Measurements from ENCODE around the gene HEATR5A.
"Not testable (repeated sequence)": the region's sequence is repeated elsewhere in the genome, so short reads cannot be mapped to it uniquely, and the experiment has no call there.

The HEATR5A gene

DNA sequence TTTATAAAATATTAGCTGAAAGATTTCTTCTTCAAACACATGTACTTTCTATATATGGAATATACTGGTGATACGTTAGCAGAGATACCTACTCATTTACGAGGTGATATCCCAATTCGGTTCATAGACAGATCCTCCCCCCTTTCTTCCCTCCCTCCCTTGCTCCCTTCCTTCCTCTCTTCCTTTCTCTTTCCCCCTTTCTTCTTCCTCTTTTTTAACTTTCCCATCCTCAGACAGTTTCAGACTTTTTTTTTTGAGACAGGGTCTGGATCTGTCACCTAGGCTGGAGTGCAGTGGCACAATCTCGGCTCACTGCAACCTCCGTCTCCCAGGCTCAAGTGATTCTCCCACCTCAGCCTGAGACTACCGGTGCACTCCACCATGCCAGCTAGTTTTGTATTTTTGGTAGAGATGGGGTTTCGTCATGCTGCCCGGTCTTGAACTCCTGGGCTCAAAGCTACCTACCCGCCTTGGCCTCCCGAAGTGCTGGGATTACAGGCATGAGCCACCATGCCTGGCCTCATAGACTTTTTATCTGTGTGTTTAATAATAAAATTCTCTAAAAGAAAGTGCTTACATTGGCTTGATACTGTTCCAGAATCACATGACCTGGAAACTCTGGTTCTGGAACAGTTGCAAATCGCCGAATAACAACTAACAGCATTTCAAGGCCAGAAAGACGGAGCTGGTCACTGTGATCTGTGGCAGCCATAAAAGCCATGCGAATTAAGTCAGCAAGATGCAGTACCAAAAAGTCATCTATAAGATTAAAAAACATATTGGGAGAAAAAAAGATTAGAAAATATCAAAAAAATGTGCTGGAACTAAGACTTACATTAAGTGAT lies 99.2 kb downstream of the HEATR5A start:
- DNase-seq, result no peak

DNA sequence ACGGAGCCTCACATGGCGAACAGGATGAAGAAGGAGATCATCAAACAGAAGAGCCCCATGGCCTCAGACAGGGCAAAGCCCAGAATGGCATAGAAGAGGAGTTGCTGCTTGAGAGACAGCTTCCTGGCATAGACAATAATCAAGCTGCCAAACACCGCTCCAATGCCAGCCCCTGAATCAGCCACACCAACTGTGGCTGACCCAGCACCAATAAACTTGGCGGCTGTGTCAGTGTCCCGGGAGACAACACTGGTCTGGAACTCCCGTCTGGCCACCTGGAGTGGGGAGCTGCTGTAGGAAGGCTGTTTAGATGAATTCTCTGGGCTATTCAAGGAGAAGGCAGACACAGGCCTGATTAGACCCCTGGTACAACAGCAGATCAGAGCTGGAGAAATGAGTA lies 100.1 kb downstream of the HEATR5A start:
- no peak for DNase-seq

DNA sequence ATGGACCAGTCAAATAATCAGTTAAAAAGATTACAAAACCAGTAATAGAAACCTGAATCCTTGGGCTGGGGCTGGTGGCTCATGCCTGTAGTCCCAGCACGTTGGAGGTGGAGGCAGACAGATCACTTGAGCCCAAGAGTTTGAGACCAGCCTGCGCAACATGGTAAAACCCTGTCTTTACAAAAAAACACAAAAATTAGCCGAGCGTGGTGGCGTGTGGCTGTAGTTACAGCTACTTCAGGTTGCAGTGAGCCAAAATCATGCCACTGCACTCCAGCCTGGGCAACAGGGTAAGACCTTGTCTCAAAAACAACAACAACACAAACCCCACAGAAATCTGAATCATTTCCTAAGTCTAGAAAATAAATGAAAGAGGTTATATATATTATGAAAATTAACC lies 100.6 kb downstream of the HEATR5A start:
- no peak for DNase-seq

DNA sequence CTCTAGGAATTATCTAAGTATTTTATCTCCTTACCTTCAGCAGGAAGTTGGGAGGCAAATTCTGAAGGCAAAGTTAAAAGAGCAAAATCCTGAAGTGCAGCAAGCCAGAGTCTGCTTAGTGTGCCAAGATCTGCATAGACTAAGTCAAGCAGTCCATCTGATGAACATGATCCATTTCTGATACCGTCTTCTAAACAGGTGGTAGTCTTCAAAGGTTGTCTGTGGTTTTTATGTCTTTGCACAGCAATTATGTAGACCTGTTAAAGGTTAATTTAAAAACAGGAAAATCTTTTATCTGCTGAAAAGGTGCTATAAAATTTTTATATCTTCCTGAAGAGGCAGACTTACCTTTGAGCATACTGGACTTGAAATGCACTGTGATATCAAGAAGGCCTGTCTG lies 107.4 kb downstream of the HEATR5A start:
- DNase-seq, result no peak

DNA sequence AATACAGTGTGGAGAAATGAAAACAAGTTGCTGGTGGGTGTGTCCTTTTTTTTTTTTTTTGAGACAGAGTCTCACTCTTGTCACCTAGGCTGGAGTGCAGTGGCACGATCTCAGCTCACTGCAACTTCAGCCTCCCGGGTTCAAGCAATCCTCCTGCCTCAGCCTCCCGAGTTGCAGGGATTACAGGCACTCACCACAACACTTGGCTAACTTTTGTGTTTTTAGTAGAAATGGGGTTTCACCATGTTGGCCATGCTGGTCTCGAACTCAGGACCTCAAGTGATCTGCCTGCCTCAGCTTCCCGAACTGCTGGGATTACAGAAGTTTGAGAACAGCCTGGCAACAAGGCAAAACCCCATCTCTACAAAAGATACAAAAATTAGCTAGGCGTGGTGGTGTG lies 108.0 kb downstream of the HEATR5A start:
- DNase-seq, result not testable (repeated sequence)

DNA sequence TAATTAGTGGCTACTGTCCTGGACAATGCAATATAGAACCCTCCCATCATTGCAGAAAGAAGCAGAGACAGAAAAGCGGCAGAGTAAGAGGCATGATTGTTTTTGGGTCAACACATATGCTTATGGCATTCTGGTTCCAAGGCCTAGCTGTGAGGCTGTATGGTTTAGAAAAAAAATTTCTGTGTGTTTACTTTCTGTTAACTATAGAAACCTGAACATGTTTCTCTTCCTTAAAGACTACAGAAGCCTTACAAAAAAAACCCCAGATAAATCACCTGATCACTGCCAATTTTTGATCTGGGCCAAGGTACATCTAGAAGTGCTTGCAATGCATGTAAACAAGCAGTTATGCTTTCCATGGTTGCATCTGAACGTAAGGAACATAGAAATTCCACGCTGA lies 112.7 kb downstream of the HEATR5A start:
- no peak for DNase-seq

DNA sequence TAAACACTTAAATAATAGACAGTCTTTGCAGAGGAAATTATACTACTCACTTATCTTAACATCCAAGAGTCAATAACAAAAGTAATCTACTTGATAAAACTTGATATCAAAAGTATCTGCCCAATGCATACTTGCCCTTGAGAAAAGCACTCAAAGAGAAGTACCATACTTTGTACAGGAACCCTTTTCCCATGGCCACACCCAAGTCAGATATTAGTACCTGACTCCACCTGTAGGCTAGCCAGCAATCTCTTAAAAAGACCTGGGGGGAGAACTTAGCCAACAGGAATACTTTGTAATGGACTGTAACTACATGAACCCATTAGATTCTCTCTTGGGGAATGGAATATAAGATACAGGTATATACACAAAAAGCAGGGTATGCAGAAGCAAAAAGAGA lies 113.2 kb downstream of the HEATR5A start:
- DNase-seq, result no peak

DNA sequence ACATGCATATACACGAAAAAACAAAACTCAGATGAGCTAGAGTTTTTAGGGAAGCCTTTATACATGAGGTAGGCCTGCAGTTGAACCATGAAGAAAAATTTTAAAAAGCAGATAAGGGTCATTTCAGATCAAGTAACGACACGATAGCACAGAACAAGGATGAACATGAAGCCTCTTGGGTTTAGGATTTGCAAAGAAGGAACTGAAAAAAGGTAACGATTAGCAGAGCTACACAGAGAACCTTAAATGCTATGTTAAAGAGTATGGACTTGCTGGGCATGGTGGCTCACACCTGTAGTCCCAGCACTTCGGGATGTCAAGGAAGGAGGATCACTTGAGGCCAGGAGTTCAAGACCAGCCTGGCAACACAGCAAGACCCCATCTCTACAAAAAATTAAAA lies 116.7 kb downstream of the HEATR5A start:
- DNase-seq, result no peak

DNA sequence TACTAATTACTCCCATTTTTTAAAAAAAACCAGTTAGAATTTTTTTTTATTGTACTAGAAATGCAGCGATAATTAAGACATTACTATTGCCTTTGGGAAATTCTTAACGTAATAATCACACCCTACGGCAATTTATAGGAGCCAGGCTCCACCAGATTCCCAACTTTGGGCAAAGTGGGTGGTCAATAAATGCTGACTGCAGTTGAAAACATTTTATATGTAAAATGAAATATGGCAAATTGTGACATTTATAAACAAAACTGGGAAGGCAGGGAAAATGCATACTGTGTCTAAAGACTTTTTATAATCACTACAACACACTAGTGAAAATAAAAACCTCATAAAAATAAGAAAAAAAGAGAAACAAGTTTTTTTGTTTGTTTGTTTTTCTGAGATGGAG lies 119.5 kb downstream of the HEATR5A start:
- DNase-seq, result no peak

DNA sequence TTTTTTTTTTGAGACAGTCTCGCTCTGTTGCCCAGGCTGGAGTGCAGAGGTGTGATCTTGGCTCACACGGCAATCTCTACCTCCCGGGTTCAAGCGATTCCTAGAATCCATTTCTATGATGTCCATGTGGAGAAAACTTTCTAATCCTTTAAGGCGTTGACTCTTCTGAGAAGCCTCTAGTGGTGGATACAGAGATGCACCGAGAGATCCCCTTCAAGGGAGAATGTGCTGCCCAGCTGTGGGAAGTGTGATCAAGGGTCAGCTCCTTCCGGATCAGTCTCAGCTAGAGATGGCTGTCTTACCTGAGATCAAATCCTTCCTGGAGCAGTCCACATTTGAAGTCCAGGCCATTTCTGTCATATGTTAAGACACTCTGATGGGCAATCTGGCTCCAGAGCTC lies 120.1 kb downstream of the HEATR5A start:
- DNase-seq, result no peak

DNA sequence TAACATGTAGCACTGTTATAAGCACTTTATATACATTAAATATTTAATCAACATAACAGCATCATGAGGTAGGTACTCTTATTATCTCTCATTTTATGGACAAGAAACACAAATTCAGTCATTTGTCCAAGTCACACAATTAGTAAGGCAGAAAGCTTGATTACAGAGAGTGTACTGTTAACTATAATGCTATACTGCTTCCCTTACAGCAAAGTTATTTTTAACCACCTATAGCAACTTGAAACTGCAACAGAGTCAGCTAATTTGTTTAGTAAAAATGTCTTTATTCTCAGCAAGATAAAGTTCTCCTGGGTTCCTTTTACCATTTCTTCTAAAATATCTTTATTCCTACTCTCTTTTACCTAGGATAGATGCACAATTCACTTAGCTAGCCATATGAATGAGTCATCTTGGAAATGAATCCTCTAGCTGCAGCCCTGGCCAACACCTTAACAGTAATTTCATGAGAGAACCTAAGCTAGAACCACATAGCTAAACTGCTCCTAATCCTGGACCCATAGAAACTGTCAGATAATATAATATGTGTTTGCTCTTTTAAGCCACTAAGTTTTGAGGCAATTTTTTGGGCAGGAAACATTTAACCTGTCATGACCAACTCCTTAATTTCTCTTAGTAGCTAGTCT lies 122.5 kb downstream of the HEATR5A start:
- DNase-seq, result no peak

DNA sequence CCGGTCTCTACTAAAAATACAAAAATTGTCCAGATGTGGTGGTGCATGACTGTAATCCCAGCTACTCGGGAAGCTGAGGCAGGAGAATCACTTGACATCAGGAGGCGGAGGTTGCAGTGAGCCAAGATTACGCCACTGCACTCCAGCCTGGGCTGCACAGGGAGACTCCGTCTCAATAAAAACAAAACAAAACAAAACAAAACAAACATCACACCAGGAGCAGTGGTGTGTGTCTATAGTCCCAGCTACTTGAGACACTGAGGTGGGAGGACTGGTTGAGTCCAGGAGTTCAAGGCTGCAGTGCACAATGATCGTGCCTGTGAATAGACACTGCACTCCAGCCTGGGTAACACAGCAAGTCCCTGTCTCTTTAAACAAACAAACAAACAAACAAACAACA lies 123.2 kb downstream of the HEATR5A start:
- DNase-seq, result no peak

DNA sequence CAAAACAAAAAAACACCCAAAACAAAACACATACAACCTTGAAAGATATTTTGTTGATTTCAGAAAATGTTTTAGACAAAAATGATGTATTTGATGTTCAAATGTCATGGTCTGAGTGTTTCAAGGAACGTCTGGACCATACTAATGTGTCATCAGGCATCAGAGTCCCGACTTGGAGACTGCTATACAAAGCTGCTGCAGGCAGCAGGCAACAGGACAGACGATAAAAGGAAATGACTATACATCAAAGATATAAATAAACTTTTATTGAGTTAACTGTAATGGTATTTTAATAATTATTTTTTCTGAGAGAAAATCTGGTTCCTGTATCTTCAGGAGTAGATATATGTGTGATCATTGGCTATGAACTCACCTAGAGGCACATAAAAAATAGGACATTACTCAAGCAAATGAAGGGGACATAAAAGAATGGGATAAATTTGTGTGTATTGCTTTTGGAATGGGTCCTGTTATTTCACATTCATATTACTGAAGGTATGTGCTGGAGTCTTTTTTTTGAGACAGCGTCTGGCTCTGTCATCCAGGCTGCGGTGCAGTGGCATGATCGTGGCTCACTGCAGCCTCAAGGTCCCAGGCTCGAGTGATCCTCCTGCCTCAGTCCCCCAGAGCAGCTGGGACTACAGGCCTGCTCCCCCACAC lies 125.5 kb downstream of the HEATR5A start:
- DNase-seq, result no peak

DNA sequence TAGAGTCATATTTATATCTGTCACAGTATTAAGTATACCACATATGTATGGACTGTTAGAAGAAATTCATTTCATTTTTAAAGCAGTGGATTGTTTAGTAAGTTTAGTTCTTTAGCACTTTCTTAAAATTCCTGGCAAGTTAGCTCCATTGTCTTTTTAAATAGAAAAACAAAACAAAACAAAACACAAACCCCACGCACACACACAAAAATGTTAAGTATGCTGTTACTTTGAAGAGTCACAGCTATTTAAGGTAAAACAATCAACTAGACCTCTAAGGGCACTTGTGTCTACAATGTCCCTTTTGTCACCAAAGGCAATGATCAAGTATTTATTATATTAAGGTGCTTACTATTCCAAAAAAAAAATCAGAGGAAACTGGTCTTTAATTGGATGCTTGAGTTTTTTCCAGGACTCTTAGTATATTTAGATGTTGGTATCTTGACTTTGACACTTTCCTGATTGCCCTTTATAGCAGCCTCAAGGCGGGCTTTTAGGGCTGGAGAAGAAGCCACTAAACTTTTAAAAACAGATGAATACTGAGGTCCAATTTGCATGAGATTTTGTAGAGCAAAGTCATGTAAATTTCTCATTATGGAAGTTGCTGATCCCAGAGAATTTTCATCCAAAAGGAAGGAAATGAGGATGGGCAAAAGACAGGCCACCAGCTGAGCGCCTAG lies 127.3 kb downstream of the HEATR5A start:
- no peak for DNase-seq

DNA sequence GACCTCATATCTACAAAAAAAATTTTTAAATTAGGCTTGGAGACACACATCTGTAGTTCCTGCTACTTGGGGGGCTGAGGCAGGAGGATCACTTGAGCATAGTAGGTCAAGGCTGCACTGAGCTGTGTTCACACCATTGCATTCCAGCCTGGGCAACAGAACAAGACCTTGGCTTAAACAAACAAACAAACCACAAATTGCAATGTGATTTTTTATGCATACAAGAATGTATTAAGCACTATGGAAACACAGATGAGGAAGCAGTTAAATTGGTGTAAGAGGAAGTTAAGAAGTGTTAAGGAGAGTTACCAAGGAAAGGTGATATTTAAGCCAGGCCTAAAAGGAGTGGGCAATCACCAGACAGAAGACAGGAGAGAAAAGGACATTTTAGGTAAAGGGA lies 129.1 kb downstream of the HEATR5A start:
- no peak for DNase-seq

DNA sequence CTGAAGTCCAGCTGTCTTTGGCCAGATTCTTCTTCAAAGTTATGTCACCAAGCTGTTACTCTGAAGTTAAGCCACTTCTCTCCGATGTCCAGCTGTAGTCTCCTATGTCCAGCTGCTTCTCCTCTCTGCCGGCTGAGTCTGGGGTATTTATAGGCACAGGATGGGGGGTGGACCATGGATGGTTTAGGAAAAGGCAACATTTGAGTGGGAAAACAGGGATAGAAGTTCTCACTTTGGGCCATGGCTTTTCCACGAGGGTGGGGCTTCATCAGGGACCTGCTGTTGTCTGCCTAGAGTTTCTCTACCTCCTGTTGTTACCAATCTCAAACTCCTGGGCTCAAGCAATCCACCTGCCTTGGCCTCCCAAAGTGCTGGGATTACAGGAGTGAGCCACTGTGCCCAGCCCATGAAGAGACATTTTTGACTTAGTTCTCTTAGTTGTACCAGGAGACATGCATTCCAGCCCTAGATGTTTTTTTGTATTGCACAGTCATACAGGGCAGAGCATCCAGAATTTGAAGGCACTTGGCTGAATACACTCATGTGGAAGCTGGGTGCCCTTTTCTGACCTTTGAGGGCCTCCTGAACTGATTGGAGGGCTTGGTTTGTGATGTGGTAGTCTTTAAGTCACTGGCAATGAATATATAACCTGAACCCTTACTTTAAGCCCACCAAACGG lies 132.9 kb downstream of the HEATR5A start:
- DNase-seq, result no peak

DNA sequence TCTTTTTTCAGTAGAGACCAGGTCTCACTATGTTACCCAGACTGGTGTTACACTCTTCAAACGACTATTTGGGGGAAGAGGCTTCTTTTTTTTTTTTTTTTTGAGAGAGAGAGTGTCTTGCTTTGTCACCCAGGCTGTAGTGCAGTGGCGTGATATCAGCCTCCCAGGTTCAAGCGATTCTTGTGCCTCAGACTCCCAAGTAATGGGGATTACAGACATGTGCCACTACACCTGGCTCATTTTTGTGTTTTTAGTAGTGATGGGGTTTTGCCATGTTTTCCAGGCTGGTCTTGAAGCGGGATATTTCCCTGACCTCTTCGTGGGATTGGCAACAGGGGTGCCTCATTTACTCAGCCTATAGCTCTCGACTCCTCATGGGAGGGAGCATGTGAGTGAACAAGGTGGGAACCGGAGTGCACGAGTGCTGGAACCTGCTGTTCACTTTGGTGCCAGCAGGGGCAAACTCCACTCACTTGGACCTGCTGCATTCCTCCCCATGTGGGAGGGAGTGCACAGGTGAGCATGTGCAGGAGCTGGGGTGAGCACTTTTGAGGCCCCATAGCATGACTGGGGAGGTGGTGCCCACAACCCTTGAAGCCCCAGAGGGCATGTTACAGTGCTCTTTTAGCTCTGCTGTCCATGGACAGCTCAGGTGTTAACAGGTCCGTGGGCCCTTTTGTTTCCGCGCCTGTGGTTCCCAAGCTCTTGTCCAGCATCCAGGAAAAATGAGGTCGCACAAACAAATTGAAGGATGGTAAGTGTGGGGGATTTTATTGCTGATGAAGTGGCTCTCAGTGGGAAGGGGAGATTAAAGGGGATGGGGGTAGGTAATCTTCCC lies 133.7 kb downstream of the HEATR5A start:
- no peak for DNase-seq

DNA sequence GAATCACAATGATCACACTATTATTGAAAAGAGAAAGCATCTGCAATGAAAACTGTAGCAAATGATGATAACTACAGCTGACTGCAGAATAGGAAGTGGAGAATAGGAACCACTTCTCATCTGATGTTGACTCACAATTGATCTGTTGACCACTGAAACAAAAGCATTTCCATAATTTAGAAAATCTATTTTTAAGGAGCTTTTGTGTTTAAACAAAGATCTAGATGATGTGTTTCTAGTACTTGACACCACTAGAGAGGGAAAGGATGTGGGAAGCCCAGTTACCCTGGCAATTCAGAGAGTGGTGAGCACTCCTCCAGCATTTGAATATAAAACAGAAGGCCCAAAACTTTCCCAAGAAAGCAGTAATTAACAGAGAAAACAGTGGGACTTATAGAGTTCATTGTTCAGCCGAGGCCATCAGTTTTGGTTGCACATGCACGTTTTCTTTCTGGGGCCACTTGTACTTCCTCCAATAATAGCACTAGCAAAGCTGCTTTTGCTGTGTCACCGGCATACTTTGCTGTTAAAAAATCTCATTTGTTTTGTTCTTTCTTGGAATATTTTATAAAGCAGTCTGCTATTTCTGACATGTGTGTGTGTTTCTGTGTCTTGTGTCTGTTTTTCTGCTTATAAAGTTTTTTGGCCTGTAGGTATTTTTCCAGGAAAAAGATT lies 136.6 kb downstream of the HEATR5A start:
- DNase-seq, result no peak

DNA sequence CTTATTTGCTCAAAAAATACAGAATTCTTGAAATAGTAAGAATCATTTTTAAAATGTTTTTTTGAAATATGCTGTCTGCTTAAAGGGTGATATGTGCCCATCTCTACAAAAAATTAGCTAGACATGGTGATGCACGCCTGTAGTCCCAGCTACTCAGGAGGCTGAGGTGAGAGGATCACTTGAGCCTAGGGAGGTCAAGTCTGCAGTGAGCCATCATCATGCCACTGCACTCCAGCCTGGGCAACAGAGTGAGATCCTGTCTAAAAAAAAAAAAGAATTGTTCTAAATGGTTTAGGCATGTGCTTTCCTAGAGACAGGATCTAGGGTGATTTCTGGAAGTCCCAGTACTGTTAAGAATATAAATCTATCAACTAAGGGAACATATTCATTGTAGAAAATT lies 137.2 kb downstream of the HEATR5A start:
- no peak for DNase-seq

DNA sequence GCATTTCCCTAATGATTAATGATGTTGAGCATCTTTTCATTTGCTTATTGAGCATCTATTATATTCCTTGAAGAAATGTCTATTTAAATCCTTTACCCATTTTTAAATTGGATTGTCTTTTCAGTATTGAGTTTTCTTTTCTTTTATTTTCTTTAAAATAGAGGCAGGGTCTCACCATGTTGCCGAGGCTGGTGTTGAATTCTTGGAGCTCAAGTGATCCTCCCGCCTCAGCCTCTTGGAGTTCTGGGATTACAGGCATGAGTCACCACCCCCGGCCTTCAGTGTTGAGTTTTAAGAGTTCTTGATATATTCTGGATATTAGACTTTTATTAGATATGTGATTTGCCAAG lies 139.5 kb downstream of the HEATR5A start:
- no peak for DNase-seq

DNA sequence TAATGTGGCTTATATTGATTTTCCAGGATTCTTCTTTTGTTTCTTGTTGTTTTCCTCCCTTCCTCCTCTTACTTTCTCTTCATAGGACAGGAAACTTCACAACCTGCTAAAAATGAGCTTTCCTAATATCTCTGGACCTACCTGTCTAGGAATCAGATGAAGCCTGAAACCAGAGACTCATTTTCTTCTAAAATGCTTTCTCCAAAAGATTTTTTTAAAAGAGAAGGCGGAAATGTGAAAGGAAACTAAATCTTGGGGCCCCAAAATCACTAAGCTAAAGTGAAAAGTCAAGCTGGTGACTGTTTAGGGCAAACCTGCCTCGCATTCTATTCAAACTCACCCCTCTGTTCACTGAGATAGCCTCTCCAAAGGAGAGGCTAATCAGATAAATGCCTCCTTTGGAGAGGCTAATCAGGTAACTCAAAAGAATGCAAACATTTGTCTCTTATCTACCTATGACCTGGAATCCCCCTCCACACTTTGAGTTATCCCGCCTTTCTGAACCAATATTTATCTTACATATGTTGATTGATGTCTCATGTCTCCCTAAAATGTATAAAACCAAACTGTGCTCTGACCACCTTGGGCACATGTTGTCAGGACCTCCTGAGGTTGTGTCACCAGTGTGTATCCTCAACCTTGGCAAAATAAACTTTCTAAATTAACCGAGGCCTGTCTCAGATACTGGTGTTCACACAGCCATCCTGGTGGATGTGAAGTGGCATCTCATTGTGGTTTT lies 140.0 kb downstream of the HEATR5A start:
- DNase-seq, result no peak

All from activated CD4-positive, alpha-beta T cell treated with anti-CD3 and anti-CD28 coated beads, Interleukin-2, amount 50 U/mL, for 16 hours (primary cell).